ENCODE data around the gene MATR3.

Gene MATR3, protein sequence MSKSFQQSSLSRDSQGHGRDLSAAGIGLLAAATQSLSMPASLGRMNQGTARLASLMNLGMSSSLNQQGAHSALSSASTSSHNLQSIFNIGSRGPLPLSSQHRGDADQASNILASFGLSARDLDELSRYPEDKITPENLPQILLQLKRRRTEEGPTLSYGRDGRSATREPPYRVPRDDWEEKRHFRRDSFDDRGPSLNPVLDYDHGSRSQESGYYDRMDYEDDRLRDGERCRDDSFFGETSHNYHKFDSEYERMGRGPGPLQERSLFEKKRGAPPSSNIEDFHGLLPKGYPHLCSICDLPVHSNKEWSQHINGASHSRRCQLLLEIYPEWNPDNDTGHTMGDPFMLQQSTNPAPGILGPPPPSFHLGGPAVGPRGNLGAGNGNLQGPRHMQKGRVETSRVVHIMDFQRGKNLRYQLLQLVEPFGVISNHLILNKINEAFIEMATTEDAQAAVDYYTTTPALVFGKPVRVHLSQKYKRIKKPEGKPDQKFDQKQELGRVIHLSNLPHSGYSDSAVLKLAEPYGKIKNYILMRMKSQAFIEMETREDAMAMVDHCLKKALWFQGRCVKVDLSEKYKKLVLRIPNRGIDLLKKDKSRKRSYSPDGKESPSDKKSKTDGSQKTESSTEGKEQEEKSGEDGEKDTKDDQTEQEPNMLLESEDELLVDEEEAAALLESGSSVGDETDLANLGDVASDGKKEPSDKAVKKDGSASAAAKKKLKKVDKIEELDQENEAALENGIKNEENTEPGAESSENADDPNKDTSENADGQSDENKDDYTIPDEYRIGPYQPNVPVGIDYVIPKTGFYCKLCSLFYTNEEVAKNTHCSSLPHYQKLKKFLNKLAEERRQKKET

GRCh38 chr5:139293507-139294373 is at the start of gene MATR3:
Gene MATR3 (plus strand): TSS chr5:139293740. CDS start chr5:139307416, 13,676 bp downstream.
- TF ChIP-seq GATA2 (IDR thresholded peaks at IDR 0.05; ENCODE audit: low read depth, low read length) = no peak
- TF ChIP-seq GATA3 (IDR thresholded peaks at IDR 0.05; ENCODE audit: low read depth, low read length) = no peak

GRCh38 chr5:139245637-139246339 is 47.8 kb upstream of the MATR3 start:
- no peak for TF ChIP-seq GATA2 (IDR thresholded peaks at IDR 0.05; ENCODE audit: low read depth, low read length)
- TF ChIP-seq GATA3 (IDR thresholded peaks at IDR 0.05; ENCODE audit: low read depth, low read length) = no peak

- TF ChIP-seq GATA3 (IDR thresholded peaks at IDR 0.05; ENCODE audit: low read depth, low read length) = no peak
- no peak for TF ChIP-seq GATA2 (IDR thresholded peaks at IDR 0.05; ENCODE audit: low read depth, low read length)
These were observed 47.1 kb upstream of the MATR3 start for GRCh38 chr5:139246394-139246793.

- TF ChIP-seq GATA3 (IDR thresholded peaks at IDR 0.05; ENCODE audit: low read depth, low read length) (no peak), GATA2 (IDR thresholded peaks at IDR 0.05; ENCODE audit: low read depth, low read length) (no peak)
These were observed 44.6 kb upstream of the MATR3 start for GRCh38 chr5:139248826-139249453.

DNA sequence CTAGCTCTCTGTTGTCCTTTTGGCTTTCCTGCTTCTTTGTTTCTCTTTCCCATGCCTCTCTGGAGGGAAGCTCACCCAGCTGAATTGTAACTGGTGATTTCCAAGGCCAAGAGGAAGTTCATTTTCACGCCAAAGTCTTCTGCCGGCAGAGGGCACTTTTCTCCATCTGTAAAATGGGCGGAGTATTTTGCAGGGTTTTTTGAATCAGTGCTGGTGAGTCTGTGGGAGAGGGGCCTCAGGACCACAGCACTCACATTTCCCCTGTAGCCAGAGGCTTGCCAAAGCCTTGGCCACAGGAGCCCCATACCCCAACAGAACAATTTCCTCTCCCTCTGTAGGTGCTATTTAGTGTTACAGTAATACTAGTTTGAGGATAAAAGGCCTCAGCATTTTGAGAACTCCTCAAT is 42.3 kb upstream of the MATR3 start:
- TF ChIP-seq GATA3 (IDR thresholded peaks at IDR 0.05; ENCODE audit: low read depth, low read length) = no peak
- no peak for TF ChIP-seq GATA2 (IDR thresholded peaks at IDR 0.05; ENCODE audit: low read depth, low read length)

DNA sequence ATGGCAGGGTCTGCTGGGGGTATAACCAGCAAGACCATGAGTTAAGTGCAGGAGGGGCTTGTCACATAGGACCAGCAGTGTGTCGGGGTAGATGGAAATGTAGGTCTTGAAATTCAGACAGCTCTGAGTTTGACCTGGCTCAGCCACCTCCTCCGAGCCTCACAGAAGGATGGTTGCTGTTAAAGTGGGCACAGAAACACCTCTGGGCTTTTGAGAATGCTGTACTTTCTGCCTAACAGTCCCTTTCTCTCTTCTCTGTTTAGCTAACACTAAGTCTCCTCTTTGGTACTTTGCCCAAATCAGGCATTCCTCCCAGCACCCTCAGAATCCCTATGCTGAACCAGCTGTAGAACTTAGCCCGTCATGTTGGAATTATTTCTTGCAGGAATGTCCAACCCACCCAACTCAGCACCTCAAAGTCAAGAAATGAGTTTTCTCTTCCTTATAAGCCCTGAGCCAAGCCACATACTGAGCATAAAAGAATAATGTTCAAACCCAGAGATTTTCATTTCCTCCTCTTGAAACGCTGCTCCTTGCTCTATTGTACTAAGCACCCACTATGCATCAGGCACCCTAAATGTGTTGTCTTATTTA is 41.7 kb upstream of the MATR3 start:
- TF ChIP-seq GATA2 (IDR thresholded peaks at IDR 0.05; ENCODE audit: low read depth, low read length) (no peak), GATA3 (IDR thresholded peaks at IDR 0.05; ENCODE audit: low read depth, low read length) (no peak)

DNA sequence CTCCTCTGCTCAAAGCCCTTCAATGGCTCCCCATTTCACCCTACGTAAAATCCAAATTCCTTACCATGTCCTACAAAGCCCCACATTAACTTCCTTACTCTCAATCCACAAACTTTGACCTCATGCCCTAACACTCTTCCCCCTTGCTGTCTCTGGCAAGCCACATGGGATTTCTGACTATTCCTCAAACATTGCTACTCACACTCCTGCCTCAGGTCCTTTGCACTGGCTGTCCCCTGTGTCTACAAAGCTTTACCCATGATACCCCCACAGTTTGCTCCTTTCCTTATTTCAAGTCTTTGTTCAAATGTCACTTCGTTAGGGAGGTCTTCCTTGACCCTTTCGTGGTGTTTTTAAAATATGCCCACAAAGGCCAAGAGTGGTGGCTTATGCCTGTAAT is 40.4 kb upstream of the MATR3 start:
- TF ChIP-seq GATA3 (IDR thresholded peaks at IDR 0.05; ENCODE audit: low read depth, low read length) = no peak
- no peak for TF ChIP-seq GATA2 (IDR thresholded peaks at IDR 0.05; ENCODE audit: low read depth, low read length)

DNA sequence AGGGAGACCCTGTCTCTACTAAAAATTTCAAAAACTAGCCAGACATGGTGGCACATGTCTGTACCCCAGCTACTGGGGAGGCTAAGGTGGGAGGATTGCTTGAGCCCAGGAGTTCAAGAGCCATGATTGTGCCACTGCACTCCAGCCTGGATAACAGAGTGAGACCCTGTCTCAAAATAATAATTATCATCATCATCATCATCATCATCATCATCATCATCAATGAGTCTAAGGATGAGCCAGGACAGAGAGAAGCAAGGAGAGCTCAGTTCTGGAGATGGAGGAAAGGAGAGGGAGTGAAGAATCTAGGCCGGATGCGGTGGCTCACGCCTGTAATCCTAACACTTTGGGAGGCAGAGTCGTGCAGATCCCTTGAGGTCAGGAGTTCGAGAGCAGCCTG is 36.7 kb upstream of the MATR3 start:
- no peak for TF ChIP-seq GATA2 (IDR thresholded peaks at IDR 0.05; ENCODE audit: low read depth, low read length)
- TF ChIP-seq GATA3 (IDR thresholded peaks at IDR 0.05; ENCODE audit: low read depth, low read length) = no peak

DNA sequence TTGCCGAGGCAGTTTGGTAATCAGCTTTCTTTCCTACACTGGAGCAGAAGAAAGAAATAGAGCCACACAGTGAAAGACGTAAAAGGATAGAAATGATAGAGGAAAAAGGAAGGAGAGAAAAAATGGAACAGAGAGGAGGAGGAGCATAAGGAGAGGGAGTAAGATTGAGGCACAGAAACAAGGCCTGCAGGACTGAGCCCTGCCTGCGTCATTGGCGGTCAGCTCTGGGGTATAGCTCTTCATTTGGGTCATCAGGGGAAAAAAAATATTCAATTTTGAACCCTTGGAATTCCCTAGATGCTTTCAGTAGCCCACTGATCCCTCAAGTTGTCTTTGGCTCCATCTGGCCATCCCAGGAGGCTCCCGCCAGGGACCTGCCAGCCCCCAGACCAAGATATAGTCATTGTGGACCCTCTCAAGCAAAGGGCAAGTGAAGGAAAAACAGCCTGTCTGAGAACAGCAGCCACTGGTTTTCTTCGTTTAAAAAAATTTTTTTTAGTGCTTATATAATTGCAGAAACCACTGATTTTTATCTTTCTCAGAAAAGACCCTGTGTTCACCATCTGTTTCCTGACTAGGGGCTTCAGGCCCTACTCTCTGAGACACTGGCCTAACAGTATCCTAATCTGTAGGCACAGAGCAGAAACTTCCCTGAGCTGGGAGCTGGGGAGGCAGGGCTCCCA is 31.3 kb upstream of the MATR3 start:
- peak; percentile 73 for TF ChIP-seq GATA2 (IDR thresholded peaks at IDR 0.05; ENCODE audit: low read depth, low read length)
- no peak for TF ChIP-seq GATA3 (IDR thresholded peaks at IDR 0.05; ENCODE audit: low read depth, low read length)

DNA sequence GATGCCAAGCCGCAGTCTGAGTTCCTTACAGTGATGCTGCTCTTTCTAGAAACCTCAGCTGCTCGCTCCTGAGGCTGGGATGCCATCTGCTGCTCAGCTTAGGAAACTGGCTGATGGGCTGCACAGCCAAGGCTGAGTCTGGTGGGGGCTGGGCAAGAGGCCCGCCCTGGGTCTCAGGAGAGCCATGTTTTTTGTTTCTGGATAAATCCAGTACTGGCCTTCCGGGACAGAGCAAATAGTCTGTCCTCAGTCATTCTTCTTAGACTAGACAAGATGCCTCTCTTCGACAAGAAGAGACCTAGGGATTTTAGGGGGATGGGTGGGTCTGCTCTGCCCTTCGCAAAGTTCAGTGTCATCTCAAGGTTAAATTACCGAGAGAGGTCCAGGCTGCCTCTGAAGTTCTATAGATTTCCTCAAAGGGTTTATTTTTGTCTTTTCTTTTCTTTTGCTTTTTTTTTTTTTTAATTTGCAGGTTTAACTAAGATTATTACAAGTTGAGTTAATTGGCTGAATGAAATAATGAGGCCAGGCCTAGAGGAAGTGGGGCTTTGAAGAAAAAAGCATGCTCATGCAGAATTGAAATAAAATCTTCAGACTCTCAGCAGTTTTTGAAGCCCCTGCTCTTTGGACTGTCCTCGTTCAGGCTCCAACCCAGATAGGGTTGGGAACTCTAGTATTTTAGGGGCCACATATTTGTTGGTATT is 30.6 kb upstream of the MATR3 start:
- TF ChIP-seq GATA2 (IDR thresholded peaks at IDR 0.05; ENCODE audit: low read depth, low read length) = no peak
- TF ChIP-seq GATA3 (IDR thresholded peaks at IDR 0.05; ENCODE audit: low read depth, low read length) = no peak

- TF ChIP-seq GATA3 (IDR thresholded peaks at IDR 0.05; ENCODE audit: low read depth, low read length) (no peak), GATA2 (IDR thresholded peaks at IDR 0.05; ENCODE audit: low read depth, low read length) (no peak)
These were observed 30.0 kb upstream of the MATR3 start for GRCh38 chr5:139263536-139263935.
